ENCODE results near the gene COX7A2L.

COX7A2L gene

DNA sequence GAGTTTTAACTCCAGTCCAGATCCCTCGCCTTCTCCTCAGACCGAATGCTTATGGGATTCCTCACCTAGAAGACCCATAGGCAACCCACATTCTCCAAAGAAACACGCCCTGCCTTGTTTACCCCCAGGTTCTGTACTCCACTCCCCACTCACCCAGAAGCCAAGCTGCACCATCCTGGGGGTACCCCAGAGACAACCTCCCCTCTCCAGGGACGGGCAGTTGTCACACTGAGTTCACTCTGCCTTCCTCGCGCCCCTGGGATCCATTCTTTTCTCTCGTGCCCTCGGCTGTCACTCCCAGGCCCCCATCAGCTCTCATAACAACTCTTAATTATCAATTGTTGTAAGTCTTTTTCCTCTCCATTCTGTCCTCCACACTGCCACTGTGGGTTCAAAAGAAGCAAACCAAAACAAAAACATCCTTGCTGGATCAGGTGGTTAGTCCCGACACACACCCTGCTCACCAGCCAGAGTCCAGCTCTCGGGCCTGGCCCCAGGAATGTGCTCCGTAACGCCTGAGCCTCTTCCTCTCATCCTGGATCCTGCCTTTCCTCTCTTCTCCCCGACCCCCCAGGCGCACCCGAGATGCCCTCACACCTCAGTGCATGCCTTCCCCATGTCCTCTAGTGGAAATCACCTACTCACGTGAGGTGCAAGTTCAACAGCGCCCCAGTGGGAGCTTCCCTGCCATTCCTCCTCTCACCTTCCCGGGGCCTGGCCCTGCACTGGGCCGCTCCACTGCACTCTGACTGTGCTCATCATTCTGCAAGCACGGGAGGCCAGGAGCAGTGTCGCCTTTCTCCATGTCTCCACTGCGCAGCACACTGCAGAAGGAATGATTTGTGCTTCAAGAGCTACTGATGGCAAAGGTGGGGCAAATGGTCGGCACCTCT is 20.7 kb downstream of the COX7A2L start:
- in situ Hi-C loops (cut with MboI; ENCODE audit: low pct_unique_long_range_greater_than_20kb, low sequenced_read_pairs, unreplicated experiment) = no loop called here
- TF ChIP-seq, protein P1, sequence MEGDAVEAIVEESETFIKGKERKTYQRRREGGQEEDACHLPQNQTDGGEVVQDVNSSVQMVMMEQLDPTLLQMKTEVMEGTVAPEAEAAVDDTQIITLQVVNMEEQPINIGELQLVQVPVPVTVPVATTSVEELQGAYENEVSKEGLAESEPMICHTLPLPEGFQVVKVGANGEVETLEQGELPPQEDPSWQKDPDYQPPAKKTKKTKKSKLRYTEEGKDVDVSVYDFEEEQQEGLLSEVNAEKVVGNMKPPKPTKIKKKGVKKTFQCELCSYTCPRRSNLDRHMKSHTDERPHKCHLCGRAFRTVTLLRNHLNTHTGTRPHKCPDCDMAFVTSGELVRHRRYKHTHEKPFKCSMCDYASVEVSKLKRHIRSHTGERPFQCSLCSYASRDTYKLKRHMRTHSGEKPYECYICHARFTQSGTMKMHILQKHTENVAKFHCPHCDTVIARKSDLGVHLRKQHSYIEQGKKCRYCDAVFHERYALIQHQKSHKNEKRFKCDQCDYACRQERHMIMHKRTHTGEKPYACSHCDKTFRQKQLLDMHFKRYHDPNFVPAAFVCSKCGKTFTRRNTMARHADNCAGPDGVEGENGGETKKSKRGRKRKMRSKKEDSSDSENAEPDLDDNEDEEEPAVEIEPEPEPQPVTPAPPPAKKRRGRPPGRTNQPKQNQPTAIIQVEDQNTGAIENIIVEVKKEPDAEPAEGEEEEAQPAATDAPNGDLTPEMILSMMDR (IDR thresholded peaks at IDR 0.05; ENCODE audit: extremely low read depth, insufficient read depth, missing control alignments) = no peak
- DNase-seq (ENCODE audit: low spot score) = no peak

DNA sequence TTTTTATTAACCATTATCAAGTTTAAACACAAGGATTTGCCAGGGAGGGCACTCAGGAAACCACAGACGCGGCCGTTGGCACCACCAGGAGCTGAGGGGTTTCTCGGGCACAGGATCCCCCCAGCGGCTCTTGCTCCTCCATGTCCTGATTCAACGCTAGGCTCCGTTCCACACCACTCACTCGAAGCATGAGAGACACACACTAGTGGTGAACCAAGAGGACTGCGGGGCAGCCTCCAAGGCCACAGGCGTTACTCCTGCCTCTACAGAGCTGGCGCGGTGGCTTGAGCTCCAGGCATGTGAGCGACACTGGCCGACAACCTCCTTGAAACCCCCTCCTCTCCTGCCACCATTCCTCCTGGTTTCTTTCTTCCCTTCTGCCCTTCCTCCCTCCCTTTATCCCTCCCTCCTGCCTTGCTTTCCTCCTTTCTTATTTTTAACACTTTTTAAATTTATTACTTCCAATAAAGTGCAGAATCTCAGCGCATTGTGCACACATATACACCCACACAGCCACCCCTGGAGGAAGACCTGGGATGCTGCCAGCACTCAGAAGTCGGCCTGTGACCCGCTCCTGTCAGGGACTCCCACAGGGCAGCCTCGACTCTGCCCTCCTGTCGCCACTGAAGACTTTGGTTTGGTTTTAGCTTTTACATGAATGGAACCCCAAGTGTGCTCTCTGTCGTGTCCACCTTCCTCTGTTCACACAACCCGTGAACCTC is 21.7 kb downstream of the COX7A2L start:
- no peak for DNase-seq (ENCODE audit: low spot score)
- TF ChIP-seq, protein P1 (IDR thresholded peaks at IDR 0.05; ENCODE audit: extremely low read depth, insufficient read depth, missing control alignments) = no peak
- in situ Hi-C loops (cut with MboI; ENCODE audit: low pct_unique_long_range_greater_than_20kb, low sequenced_read_pairs, unreplicated experiment) = no loop called here

DNA sequence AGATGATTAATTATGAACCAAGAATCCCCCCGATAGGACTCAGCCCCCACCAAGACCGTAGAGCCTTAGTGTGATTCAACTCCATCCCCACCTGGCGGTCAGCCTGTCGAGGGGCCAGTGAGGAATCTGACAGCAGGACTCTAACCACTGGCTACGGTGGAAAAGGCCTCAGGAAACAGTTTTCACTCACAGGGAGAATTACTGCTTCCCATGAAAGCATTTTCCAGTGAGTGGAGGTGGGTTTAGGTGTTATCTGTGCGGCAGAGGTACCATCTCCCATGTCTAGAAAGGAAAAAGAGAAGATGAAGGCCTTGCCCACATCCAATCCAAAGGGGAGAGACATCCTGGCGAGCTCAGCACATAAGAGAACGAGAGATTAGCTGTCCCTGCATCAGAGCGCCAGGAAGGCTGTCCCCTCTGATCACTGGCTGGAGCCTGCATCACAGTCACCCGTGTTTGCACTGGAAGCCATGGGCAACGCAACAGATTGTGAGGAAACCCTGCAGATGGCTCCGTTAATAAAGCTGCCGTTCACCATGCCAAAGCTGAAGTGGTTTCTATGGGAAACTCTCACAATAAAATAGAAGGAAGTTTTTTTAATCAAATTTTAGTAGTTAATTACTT is 22.3 kb downstream of the COX7A2L start:
- no peak for DNase-seq (ENCODE audit: low spot score)
- in situ Hi-C loops (cut with MboI; ENCODE audit: low pct_unique_long_range_greater_than_20kb, low sequenced_read_pairs, unreplicated experiment) = no loop called here
- TF ChIP-seq, protein P1 (IDR thresholded peaks at IDR 0.05; ENCODE audit: extremely low read depth, insufficient read depth, missing control alignments) = no peak

DNA sequence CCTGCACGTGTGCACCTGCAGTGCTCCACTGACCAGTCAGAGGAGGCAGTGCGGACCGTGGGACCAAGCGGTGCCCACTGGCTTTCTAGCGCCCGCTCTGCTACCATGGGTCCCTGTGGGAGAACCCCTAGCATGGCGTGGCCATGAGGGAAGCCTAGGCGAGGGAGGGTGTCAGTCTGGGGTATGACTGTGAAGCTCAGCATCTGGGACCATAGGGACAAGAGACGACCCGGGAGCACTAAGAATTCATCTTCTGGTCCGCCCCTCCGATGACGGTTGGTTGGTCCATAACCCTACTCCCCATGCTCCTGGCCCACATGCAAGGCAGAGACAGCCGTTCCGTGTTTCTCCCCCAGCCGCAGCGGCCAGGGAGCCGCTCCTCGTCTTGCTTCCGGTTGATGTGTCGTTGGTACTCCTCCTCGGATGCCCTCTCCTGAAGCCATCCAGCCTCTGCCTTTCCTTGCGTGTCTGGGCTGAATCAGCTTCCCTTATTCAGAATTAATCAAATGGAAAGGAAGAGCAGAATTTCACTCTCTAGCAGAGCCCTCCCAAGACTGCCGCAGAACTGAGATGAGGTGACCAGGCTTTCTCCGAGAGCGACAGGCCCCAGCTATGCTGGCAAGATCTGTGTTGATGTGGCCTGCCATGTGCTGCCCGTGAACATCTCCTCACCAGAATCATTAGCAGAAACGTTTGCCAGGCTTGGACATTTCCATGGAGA is 23.0 kb downstream of the COX7A2L start:
- in situ Hi-C loops (cut with MboI; ENCODE audit: low pct_unique_long_range_greater_than_20kb, low sequenced_read_pairs, unreplicated experiment) = no loop called here
- DNase-seq (ENCODE audit: low spot score) = no peak
- TF ChIP-seq, protein P1 (IDR thresholded peaks at IDR 0.05; ENCODE audit: extremely low read depth, insufficient read depth, missing control alignments) = no peak

DNA sequence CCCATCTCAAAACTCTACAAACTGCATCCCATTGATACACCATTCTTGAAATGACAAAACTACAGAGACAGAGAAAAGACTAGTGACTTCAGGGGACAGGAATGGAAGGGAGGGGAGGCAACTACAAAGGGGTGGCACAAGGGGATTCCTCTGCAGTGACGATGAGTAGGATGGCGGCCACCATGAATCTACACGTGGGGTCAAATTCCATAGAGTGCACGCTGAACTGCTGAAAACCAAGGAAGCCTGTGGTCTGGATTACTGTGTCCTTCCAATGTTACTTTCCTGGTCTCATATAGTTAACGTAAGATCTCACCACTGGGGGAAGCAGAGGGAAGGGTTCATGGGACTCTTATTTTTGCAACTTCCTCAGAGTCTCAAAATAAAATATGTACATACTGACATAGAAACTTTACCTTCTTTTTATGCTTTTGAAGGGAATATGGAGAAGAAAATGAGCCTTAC is 23.6 kb downstream of the COX7A2L start:
- DNase-seq (ENCODE audit: low spot score) = no peak
- TF ChIP-seq, protein P1 (IDR thresholded peaks at IDR 0.05; ENCODE audit: extremely low read depth, insufficient read depth, missing control alignments) = no peak
- in situ Hi-C loops (cut with MboI; ENCODE audit: low pct_unique_long_range_greater_than_20kb, low sequenced_read_pairs, unreplicated experiment) = no loop called here
